DMS53 (cell line): ENCODE measurements around the gene OSBPL3.

ENCODE experiments used
- DNase-seq: peaks from one replicate; lab custom pipeline; 2025; lab: John Stamatoyannopoulos, UW

The OSBPL3 gene

GRCh38 chr7:24827589-24827988, 152.4 kb downstream of the OSBPL3 start:
- no peak for DNase-seq

GRCh38 chr7:24827027-24827426, 153.0 kb downstream of the OSBPL3 start:
- no peak for DNase-seq

GRCh38 chr7:24826662-24827020, 153.3 kb downstream of the OSBPL3 start:
- DNase-seq = no peak

GRCh38 chr7:24825931-24826661, 153.9 kb downstream of the OSBPL3 start:
- DNase-seq = peak; percentile 72

DNA sequence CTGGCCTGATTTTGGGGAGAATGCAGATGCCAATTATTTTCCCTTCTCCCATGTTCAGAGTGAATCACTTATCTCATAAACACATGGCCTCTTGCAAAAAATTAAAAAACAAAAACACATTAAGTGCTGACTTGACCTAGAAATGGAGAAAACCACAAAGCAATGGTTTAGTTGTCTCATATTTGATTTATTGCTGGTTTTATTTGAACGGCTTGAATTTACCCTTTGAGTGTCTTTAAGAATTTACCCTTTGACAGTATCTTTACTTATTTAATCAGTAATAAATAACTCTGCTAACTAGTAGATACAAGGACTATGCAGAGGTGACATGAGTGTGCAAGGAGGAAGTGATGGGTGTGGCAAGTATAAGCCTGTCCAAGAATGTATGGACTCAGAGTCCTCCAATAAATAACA, 154.6 kb downstream of the OSBPL3 start:
- no peak for DNase-seq

DNA sequence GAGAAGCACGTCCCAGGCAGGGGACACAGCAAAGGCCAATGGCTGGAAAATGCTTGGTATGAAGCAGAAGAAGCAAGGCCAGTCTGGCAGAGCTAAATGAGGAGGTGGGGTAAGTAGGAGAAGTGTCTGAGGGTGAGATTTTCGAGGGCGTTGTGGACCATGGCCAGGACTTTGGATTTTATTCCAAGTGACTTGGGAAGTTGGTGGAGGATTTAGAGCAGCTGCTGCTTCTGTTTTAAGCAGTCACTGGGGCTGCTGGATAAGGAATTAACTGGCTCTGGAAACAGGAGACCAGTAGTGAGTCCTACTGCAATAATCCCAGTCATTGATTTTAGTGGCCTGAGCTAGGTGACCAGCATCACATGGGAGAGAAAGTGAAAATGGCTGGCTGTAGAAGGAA, 155.1 kb downstream of the OSBPL3 start:
- no peak for DNase-seq

GRCh38 chr7:24824400-24824799, 155.6 kb downstream of the OSBPL3 start:
- DNase-seq = no peak

- no peak for DNase-seq
Measured at GRCh38 chr7:24821754-24822054, 158.3 kb downstream of the OSBPL3 start.

GRCh38 chr7:24821045-24821753, 158.8 kb downstream of the OSBPL3 start:
- peak; percentile 89 for DNase-seq

GRCh38 chr7:24820730-24821044, 159.3 kb downstream of the OSBPL3 start:
- peak; percentile 89 for DNase-seq

DNA sequence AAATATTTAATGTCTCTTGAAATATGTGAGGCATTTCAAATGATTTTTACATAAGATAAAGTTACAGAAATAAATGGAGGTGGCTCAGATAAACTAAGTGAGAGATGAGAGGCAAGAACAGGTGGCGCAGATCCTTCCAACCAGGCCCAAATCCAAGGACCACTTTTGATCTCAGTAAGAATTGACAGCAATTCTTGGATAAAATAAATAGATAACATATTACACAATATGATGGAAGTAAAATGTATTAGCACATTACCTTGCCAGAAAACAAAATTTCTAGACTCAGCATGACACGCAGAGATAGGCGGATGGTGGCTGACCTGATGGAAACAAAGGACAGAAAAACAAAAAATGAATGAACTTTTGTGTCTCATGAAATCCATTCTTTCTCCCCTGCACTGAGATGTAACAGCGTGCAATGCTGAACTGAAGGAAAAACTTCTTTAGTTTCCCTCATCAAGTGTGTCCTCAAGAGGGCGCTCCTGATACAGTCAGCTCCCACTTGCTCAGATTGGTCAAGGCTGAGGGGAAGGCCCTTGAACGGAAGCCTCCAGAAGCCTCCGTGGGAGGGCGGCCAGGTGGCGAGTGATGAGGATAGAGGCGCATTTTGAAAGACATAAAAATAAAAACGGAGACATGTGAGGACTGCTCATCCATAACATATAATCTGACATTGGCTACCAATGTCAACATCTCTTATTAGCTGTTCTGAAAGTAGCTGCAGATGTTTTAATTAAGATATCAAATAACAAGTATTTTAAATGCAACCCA, 159.9 kb downstream of the OSBPL3 start:
- DNase-seq = peak; percentile 98

- no peak for DNase-seq
Measured at GRCh38 chr7:24817339-24817738, 162.6 kb downstream of the OSBPL3 start.

DNA sequence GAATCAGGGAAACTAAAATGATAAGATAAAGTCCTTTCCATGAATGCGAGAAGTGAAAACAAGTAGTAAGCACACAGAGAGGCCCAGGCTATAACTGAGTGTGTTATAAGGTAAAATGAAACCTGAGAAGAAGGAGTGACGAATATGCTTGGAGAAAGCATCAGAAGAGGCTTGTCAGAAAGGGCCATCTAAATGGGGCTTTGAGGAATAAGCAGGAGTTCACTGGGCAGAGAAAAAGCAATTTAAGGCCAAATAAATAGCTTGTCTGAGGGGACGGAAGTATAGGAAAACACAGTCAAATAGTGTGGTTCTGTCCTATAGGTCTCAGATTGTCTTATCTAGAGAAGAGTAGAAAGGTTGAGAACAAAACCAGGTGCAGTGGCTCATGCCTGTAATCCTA, 163.1 kb downstream of the OSBPL3 start:
- no peak for DNase-seq

DNA sequence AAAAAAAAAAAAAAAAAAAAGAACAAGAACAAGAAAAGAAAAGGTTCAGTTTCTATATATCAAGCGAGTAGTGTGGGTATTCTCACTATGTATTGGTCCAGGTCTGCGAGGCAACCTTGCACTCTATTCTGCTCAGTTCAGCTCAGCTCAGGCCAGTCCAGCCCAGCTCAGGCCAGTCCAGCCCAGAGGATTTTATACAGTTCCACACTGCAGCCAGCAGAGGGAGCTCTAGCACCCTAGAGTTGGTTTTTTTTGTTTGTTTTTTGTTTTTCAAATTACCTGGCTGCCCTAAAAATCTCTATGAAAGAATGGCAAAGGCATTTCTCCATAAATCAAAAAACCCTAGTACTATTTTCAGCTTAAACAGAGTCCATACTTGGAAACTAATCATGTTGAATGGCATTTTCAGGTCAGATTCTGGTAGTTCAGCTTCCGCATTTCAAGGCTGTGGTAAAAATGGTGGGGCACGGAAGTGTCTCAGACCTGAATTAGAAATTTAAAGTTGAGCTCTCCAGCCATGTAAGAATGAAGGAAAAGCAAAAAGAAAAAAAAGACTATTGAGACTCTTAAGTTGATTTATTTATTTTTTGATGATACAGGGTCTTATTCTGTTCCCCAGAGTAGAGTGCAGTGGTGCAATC, 167.6 kb downstream of the OSBPL3 start:
- peak; percentile 84 for DNase-seq

- DNase-seq = no peak
Measured at GRCh38 chr7:24808518-24808917, 171.5 kb downstream of the OSBPL3 start.

- DNase-seq = no peak
Measured at GRCh38 chr7:24802300-24802699, 177.7 kb downstream of the OSBPL3 start.

- DNase-seq = no peak
Measured at GRCh38 chr7:24801883-24802282, 178.1 kb downstream of the OSBPL3 start.

DNA sequence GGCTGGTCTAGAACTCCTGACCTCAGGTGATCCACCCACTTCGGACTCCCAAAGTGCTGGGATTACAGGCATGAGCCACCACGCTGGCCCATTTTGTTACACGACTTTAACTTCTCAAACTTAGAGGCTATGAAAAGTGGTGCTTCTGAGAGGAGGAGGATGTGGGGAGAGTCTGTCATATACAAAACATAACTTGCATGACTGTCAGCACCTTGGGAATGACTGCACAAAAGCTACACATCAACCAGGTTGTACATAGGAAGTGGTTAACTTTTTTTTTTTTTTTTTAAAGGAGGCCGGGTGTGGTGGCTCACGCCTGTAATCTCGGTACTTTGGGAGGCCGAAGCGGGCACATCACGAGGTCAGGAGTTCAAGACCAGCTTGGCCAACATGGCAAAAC, 179.3 kb downstream of the OSBPL3 start:
- DNase-seq = no peak

GRCh38 chr7:24800073-24800472, 179.9 kb downstream of the OSBPL3 start:
- DNase-seq = no peak

DNA sequence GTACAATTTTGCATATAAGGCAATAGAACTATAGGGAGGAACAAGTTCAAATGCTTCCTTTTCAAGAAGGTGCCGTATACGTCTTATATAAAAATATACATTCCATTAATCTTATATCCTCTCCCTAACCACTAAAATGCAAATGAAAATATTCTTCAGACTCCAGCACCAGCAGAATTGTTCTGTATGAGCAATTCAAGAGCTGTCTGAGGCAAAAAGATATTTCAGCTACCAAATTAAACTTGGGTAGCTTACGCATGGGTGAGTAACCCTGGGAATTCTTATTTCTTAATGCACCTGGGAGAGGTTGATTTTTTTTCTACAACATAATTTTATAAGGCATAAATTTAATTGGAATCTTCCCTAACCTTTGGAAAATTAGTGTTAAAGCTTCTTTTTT, 180.5 kb downstream of the OSBPL3 start:
- DNase-seq = no peak

- DNase-seq = no peak
Measured at GRCh38 chr7:24798261-24798660, 181.7 kb downstream of the OSBPL3 start.

DNA sequence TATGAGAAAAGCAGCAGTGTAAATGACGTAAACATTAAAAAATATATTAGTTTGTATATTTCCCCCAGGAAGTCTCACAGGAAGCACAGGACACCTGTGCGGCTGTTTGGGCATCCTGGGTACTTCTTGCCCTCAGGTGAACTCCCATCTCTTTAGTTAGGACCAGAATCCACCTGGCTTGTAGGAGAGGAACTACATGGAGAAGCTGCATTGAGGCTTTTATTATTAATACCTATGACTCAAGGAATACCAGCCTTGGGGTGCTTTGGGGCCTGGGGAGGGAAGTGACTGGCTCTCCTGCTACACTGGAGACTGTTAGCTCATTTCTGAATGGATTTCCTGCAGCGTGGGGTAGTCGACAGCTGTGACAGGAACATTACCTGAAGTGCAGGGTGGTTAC, 182.7 kb downstream of the OSBPL3 start:
- no peak for DNase-seq

DNA sequence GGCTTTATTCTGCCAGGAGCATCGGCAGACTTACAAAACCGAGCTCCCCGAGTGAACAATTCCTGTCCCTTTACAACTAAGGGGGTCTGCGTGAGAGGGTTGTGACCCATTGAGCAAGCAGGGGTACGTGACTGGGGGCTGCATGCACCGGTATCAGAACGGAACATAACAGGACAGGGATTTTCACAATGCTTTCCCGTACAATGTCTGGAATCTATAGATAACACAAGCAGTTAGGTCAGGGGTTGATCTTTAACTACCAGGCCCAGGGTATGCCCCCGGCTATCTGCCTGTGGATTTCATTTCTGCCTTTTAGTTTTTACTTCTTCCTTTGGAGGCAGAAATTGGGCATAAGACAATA, 184.6 kb downstream of the OSBPL3 start:
- no peak for DNase-seq
